ENCODE data around the gene PNKP. TPM values are rescaled to one million over a fixed set of nuclear protein-coding genes. Genes with fewer than 3 reads are reported as not detected.

PNKP gene
- total and polyA plus RNA-seq, 2 experiments from 2014 or later, result 74.5 to 98.4 TPM

DNA sequence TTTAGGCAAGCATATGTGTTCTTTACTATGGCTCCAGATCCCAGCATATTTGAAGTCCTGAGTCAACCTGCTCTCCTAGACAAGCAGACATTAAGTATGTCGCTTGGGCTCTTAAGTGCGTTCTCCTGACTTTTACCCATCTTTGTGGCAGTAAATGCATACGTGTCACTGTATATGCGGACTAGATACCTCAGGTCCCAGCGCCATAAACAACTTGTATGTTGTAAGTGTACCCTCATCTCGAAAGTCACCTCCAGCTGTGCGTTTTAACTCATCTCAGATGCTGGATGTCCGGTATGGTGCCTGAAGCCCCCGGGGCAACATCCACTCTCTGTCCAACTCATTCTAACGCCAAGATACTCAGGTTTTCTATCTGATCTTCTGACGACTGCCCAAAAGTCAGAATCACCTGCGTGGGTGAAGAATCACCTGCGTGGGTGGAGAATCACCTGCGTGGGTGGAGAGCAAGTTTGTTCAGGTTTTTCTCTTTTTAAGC, 14.7 kb downstream of the PNKP start:
- peak overlapping the region; percentile 79 for H3K4me3 ChIP-seq
- peaks cover 10% of the 10 kb centered on the region for H3K4me1 ChIP-seq (ENCODE audit: low read depth)
- TF ChIP-seq, protein P1, sequence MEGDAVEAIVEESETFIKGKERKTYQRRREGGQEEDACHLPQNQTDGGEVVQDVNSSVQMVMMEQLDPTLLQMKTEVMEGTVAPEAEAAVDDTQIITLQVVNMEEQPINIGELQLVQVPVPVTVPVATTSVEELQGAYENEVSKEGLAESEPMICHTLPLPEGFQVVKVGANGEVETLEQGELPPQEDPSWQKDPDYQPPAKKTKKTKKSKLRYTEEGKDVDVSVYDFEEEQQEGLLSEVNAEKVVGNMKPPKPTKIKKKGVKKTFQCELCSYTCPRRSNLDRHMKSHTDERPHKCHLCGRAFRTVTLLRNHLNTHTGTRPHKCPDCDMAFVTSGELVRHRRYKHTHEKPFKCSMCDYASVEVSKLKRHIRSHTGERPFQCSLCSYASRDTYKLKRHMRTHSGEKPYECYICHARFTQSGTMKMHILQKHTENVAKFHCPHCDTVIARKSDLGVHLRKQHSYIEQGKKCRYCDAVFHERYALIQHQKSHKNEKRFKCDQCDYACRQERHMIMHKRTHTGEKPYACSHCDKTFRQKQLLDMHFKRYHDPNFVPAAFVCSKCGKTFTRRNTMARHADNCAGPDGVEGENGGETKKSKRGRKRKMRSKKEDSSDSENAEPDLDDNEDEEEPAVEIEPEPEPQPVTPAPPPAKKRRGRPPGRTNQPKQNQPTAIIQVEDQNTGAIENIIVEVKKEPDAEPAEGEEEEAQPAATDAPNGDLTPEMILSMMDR (IDR thresholded peaks at IDR 0.05; ENCODE audit: low read depth, low read length), result no peak
- H3K27me3 ChIP-seq, result no peaks in the 10 kb centered on the region
- no peak overlapping the region for H3K27ac ChIP-seq
- H3K36me3 ChIP-seq, result peaks cover 28% of the 10 kb centered on the region
- H3K9me3 ChIP-seq (ENCODE audit: low read depth), result no peaks in the 10 kb centered on the region
- no peak for DNase-seq (ENCODE audit: low read depth in 1 of 2, low spot score in 1 of 2)

DNA sequence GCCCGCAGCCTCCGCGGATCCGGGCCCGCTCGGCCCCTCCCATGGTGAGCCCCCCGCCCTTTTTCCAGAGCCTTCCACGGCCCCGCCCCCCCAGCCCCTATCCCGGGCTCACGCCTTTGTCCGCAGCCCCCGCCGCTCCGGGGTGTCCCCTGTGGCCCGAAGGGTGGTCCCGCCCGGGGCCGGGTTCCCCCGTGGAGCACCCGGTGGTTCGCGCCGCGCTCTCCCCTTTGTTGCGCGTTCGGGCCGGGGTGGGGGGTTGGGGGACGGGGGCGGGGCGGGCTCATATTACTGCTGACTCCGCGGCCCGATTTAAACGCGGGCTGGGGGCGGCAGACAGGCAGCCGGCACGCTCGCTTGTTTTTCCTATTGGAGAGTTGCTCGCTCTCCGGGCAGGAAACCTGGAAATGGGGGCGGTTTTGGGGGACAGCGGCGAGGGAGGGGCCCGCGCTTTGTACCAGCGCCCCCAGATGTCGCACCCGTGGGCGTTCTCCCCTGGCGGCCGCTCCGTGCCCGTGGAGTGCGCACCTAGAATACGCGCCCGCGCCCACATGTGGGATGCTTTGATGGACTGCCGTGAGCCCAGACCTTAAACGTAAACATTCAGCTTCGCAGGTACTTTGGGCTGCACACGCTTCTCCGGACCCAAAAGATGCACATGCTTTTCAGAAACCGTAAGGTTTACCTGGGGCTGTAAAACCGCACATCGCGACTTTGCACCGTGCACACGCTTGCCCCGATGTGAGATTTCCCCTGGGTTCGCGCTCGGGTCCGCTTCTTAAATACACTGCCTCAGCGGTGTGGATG, 15.7 kb downstream of the PNKP start:
- Histone ChIP-seq H3K27me3 (no peaks in the 10 kb centered on the region), H3K4me1 (ENCODE audit: low read depth) (peaks cover 10% of the 10 kb centered on the region), H3K4me3 (peak overlapping the region; percentile 79), H3K27ac (peak overlapping the region; percentile 97), H3K36me3 (peaks cover 18% of the 10 kb centered on the region), H3K9me3 (ENCODE audit: low read depth) (no peaks in the 10 kb centered on the region)
- TF ChIP-seq, protein P1 (IDR thresholded peaks at IDR 0.05; ENCODE audit: low read depth, low read length), result no peak
- peak; percentile 22 to 82 for DNase-seq (ENCODE audit: low read depth in 1 of 2, low spot score in 1 of 2)

DNA sequence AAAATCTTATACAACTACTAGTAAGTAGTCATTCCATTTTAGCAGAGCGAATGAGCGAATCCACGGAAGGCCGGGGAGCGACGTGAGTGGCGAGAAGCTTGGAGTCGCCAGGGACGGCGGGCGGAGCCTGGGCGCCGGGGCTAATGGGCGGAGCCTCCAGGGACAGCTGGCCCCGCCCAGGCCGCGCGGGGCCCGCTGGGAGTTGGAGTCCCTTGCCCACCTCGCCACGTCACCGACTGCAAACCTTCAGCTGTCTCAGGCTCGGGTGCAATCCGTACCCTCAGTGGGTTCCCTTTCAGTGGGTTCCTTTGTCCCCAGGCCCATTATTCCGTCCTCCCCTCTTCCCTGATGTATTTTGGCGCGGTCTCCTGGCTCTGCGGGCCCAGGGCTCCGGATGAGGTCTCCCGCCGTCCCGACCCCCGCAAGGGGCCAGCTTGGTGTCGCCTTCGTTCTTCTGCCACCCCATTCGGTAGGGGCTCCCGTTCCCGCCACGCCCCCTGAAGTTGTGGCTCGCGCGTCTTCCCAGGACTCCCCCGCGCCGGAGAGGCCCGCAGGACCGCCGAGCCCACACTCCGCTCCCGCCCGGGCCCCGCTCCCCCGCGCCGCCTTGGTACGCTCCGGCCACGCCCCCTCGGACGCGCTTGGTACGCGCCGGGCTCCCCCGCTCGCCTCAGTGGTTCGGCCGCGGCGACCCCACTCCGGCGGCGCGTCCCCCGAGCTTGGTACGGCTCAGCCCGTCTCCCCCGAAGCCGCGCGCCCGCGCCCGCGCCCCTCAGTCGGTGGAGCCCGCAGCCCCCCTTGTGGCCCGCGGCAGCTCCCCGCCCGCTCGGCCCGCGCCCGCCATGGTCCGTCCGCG, 16.7 kb downstream of the PNKP start, which contains the start of gene PTOV1:
Gene PTOV1, plus strand, starts transcription at position 673 of the 856 bp plus-strand sequence.
- H3K9me3 ChIP-seq (ENCODE audit: low read depth), result no peaks in the 10 kb centered on the region
- peaks cover 10% of the 10 kb centered on the region for H3K4me1 ChIP-seq (ENCODE audit: low read depth)
- H3K27me3 ChIP-seq, result no peaks in the 10 kb centered on the region
- TF ChIP-seq, protein P1 (IDR thresholded peaks at IDR 0.05; ENCODE audit: low read depth, low read length), result no peak
- H3K27ac ChIP-seq, result peak within 1 kb of the TSS; percentile 97
- H3K4me3 ChIP-seq, result peak within 1 kb of the TSS; percentile 79
- DNase-seq (ENCODE audit: low read depth in 1 of 2, low spot score in 1 of 2), result peak; percentile 95 to 96
- H3K36me3 ChIP-seq, result peaks cover 13% of the 10 kb centered on the region

DNA sequence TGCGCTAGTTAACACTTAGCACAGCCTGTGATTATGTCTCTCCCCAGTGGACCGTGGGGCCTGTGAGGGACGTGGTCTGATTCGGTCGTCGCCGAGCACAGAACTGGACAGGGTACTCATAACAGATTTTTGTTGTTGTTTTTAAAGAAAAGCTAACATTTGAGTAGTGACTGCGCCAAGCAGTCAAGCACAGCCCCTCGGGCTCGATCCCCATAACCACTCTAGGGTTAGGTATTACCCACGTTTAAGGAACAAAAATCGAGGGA, 17.2 kb downstream of the PNKP start:
- H3K27me3 ChIP-seq, result no peaks in the 10 kb centered on the region
- H3K27ac ChIP-seq, result peak overlapping the region; percentile 97
- TF ChIP-seq, protein P1 (IDR thresholded peaks at IDR 0.05; ENCODE audit: low read depth, low read length), result no peak

DNA sequence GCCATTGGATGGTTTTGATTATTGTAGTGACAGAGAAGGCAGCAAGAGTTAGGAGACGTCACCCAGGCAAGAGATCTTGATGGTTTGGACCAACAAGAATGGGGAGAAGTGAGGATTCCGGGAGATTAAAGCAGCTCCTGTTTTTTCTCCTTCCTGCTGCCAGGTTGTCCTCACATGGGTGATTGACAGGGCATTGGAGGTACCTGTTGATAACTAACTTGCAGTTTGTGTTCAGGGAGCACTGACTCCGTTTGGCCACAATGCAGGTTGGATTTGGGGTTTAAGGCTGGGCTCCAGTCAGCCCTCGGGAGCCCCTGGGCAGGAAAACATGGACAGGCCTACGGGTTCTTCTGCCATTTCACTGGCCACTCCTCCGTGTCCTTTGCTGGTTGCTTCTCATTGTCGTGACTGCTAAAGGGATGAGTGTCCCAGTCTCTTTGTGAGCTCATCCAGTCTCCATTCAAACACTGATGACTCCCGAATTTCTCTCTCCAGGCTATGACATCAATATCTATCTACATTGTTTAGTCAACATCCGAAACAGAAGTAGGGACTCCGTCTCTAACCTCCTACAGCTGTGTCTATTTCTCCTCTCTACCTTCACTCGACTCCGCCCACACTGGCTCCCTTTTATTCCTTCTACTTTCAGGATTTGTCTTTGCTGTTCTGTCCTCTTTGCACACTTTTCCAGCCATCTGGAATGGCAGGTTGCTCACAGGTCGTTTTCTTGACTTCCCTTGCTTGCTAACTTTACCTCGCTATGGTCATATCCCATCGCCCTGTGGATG, 17.7 kb downstream of the PNKP start:
- Histone ChIP-seq H3K36me3 (peaks cover 3% of the 10 kb centered on the region), H3K9me3 (ENCODE audit: low read depth) (no peaks in the 10 kb centered on the region), H3K27ac (peak overlapping the region; percentile 97), H3K4me3 (peak overlapping the region; percentile 79), H3K4me1 (ENCODE audit: low read depth) (peaks cover 10% of the 10 kb centered on the region), H3K27me3 (no peaks in the 10 kb centered on the region)
- DNase-seq (ENCODE audit: low read depth in 1 of 2, low spot score in 1 of 2), result no peak
- TF ChIP-seq, protein P1 (IDR thresholded peaks at IDR 0.05; ENCODE audit: low read depth, low read length), result no peak

More for the DNA sequence above, 17.2 kb downstream of the PNKP start:
- Histone ChIP-seq H3K9me3 (ENCODE audit: low read depth) (no peaks in the 10 kb centered on the region), H3K4me1 (ENCODE audit: low read depth) (peaks cover 10% of the 10 kb centered on the region), H3K36me3 (peaks cover 8% of the 10 kb centered on the region), H3K4me3 (peak overlapping the region; percentile 79)
- no peak for DNase-seq (ENCODE audit: low read depth in 1 of 2, low spot score in 1 of 2)
